Fibroblast of gingiva (primary cell): ENCODE data around the gene RAB7B.
"Not testable (repeated sequence)": the region's sequence is repeated elsewhere in the genome, so short reads cannot be mapped to it uniquely, and the experiment has no call there.

Experiments used
- DNase-seq: peaks from one replicate; pipeline ENCODE4 v3.0.0-alpha.2; 2011; ENCODE audit warnings: low read depth

The RAB7B gene

GRCh38 chr1:206002871-206003801 is at the start of gene RAB7B:
RAB7B (minus strand) TSS chr1:206003395; CDS start chr1:205994135, 9,260 bp downstream.
- peak; percentile 65 for DNase-seq

GRCh38 chr1:206052231-206052865 is 49.2 kb upstream of the RAB7B start:
- not testable (repeated sequence) for DNase-seq

GRCh38 chr1:206050655-206051235 is 47.5 kb upstream of the RAB7B start:
- DNase-seq = no peak

GRCh38 chr1:206049919-206050600 is 46.9 kb upstream of the RAB7B start:
- no peak for DNase-seq

- no peak for DNase-seq
These were observed 46.1 kb upstream of the RAB7B start for GRCh38 chr1:206049293-206049692.

GRCh38 chr1:206048582-206048981 is 45.4 kb upstream of the RAB7B start:
- DNase-seq = no peak

- no peak for DNase-seq
These were observed 44.1 kb upstream of the RAB7B start for GRCh38 chr1:206047271-206047670.

GRCh38 chr1:206041640-206042039 is 38.4 kb upstream of the RAB7B start:
- no peak for DNase-seq

GRCh38 chr1:206040328-206040727 is 37.1 kb upstream of the RAB7B start:
- DNase-seq = no peak

- DNase-seq = no peak
These were observed 36.1 kb upstream of the RAB7B start for GRCh38 chr1:206039046-206039973.

GRCh38 chr1:206037581-206037980 is 34.4 kb upstream of the RAB7B start:
- no peak for DNase-seq

GRCh38 chr1:206036663-206037455 is 33.7 kb upstream of the RAB7B start:
- no peak for DNase-seq

GRCh38 chr1:206035027-206035426 is 31.8 kb upstream of the RAB7B start:
- DNase-seq = no peak

GRCh38 chr1:206032380-206033140 is 29.4 kb upstream of the RAB7B start:
- DNase-seq = no peak

- DNase-seq = peak; percentile 55
These were observed 27.5 kb upstream of the RAB7B start for GRCh38 chr1:206030714-206031113.

GRCh38 chr1:206030191-206030590 is 27.0 kb upstream of the RAB7B start:
- no peak for DNase-seq

- peak; percentile 48 for DNase-seq
These were observed 26.3 kb upstream of the RAB7B start for GRCh38 chr1:206029484-206029883.

GRCh38 chr1:206025283-206025820 is 22.2 kb upstream of the RAB7B start:
- DNase-seq = no peak

GRCh38 chr1:206023695-206024094 is 20.5 kb upstream of the RAB7B start, which contains the start of gene CTSE:
CTSE (minus strand) TSS chr1:206023895; CDS start chr1:206023791, 104 bp downstream.
- no peak for DNase-seq
